T follicular helper cell (primary cell): ENCODE measurements around the gene PRR29.

Experiments used
- DNase-seq: peaks from one replicate; pipeline ENCODE4 v3.0.0-alpha.2; 2020; ENCODE audit warnings: low read depth

The PRR29 gene

GRCh38 chr17:64042700-64043485 is 44.7 kb downstream of the PRR29 start:
- no peak for DNase-seq

- no peak for DNase-seq
Observed at GRCh38 chr17:64045176-64045575, 47.0 kb downstream of the PRR29 start.

- no peak for DNase-seq
Observed at GRCh38 chr17:64048805-64049204, 50.7 kb downstream of the PRR29 start.

GRCh38 chr17:64051153-64051552 is 53.0 kb downstream of the PRR29 start:
- no peak for DNase-seq

- DNase-seq: no peak
Observed at GRCh38 chr17:64053101-64053500, 55.0 kb downstream of the PRR29 start.
